GM12878 (cell line): ENCODE measurements around the gene IL21. TPM values are rescaled to one million over a fixed set of nuclear protein-coding genes. Genes with fewer than 3 reads are reported as not detected.
A peak's percentile ranks its signal among the peaks of the same experiment; 100 is the strongest.

Source experiments
- ATAC-seq: fragments of 200-7000 bp; cut with Tn5 transposase; 3 replicates; pipeline ENCODE4 v1.9.1; 2020; ENCODE audit warnings: mild to moderate bottlenecking, moderate library complexity
- BruUV-seq: library from RNA; stranded (reverse); fragments of 400-500 nt; replicated peaks from 2 replicates; lab custom pipeline; 2021; lab: Mats Ljungman, UMichigan
- CTCF ChIA-PET: fragments of 300-600 bp; sonication (Branson Sonifier 250); formaldehyde crosslinking; extraction: SDS; loops from one replicate; lab custom pipeline; 2021; ENCODE audit warnings: inconsistent platforms; lab: Yijun Ruan, JAX
- POLR2A ChIA-PET: fragments of 350-600 bp; formaldehyde crosslinking; extraction: SDS; loops from one replicate; lab custom pipeline; 2021; ENCODE audit warnings: inconsistent platforms; lab: Charles Lee
- RAD21 ChIA-PET: fragments of 300-600 bp; sonication (Branson Sonifier 250); formaldehyde crosslinking; loops from one replicate; lab custom pipeline; 2023; ENCODE audit warnings: antibody characterized with exemption; ENCODE audit not compliant: unreplicated experiment; lab: Charles Lee
- SMC1A ChIA-PET: fragments of 300-600 bp; sonication (Branson Sonifier 250); formaldehyde crosslinking; loops from one replicate; lab custom pipeline; 2023; ENCODE audit not compliant: unreplicated experiment, uncharacterized antibody; lab: Charles Lee
- DNase-seq: peaks from one replicate; pipeline ENCODE4 v3.0.0-alpha.2; 2011; ENCODE audit warnings: low read depth, low spot score
- FAIRE-seq: peaks from 3 replicates; lab custom pipeline; 2011; peaks lifted over from hg19 to GRCh38; lab: Jason Lieb, UNC
- H2AFZ ChIP-seq: 2 replicates; pipeline ENCODE4 v1.6.0; 2011; ENCODE audit warnings: low read depth, low read length, control low read depth; ENCODE audit not compliant: control insufficient read depth
- H3K27ac ChIP-seq: 2 replicates; pipeline ENCODE4 v1.5.1; 2011; ENCODE audit warnings: control low read depth; ENCODE audit not compliant: control insufficient read depth, insufficient read depth
- H3K27me3 ChIP-seq, 2 experiments: replicated peaks in 1 of 2; 2 replicates each; pipeline versions ENCODE4 v1.6.0 to v1.6.1; 2011; ENCODE audit warnings: low read length in 1 of 2; ENCODE audit not compliant: control insufficient read depth in 2 of 2, insufficient read depth in 2 of 2
- H3K36me3 ChIP-seq, 2 experiments: 2 replicates each; pipeline ENCODE4 v1.5.1; 2011; ENCODE audit warnings: low read length in 1 of 2; ENCODE audit not compliant: control insufficient read depth in 2 of 2, insufficient read depth in 2 of 2
- H3K4me1 ChIP-seq: 2 replicates; pipeline ENCODE4 v1.6.1; 2011; ENCODE audit warnings: mild to moderate bottlenecking, low read length, moderate library complexity, mixed read lengths; ENCODE audit not compliant: control insufficient read depth, insufficient read depth
- H3K4me2 ChIP-seq: 2 replicates; pipeline ENCODE4 v1.6.0; 2011; ENCODE audit warnings: control low read depth; ENCODE audit not compliant: control insufficient read depth, insufficient read depth
- H3K4me3 ChIP-seq: fragments of 200-600 bp; sonication (generic); 2 replicates; pipeline ENCODE4 v1.5.1; 2016
- H3K79me2 ChIP-seq: 2 replicates; pipeline ENCODE4 v1.6.0; 2011; ENCODE audit warnings: low read length; ENCODE audit not compliant: control insufficient read depth, insufficient read depth
- H3K9ac ChIP-seq: 2 replicates; pipeline ENCODE4 v1.8.0; 2011; ENCODE audit warnings: low read length, control low read depth, mixed read lengths; ENCODE audit not compliant: control insufficient read depth, insufficient read depth
- H3K9me3 ChIP-seq: replicated peaks from 3 replicates; pipeline ENCODE4 v1.5.1; 2011; ENCODE audit warnings: mild to moderate bottlenecking, low read length; ENCODE audit not compliant: control insufficient read depth, insufficient read depth
- H4K20me1 ChIP-seq: 2 replicates; pipeline ENCODE4 v1.6.0; 2011; ENCODE audit not compliant: control insufficient read depth, insufficient read depth
- ATF2 ChIP-seq: IDR thresholded peaks from 2 replicates; pipeline ENCODE4 v1.6.1; 2012; ENCODE audit warnings: low read length, inconsistent platforms
- ATF7 ChIP-seq: fragments of 450-650 bp; IDR thresholded peaks from 2 replicates; pipeline ENCODE4 v1.6.1; 2016; ENCODE audit warnings: low read depth, mild to moderate bottlenecking
- BCL11A ChIP-seq: IDR thresholded peaks from 2 replicates; pipeline ENCODE4 v1.6.1; 2011; ENCODE audit warnings: low read depth, low read length
- DPF2 ChIP-seq: fragments of 450-650 bp; IDR thresholded peaks from 2 replicates; pipeline ENCODE4 v1.6.1; 2017; ENCODE audit warnings: mild to moderate bottlenecking
- EED ChIP-seq: sonication (generic); IDR thresholded peaks from 2 replicates; pipeline ENCODE4 v1.6.1; 2016; ENCODE audit warnings: antibody characterized with exemption, low read depth
- ELK1 ChIP-seq: IDR thresholded peaks from 2 replicates; pipeline ENCODE4 v1.6.1; 2012; ENCODE audit warnings: low read depth, low read length, improper control_type of control experiment
- IRF4 ChIP-seq: IDR thresholded peaks from 2 replicates; pipeline ENCODE4 v1.6.1; 2011; ENCODE audit warnings: low read depth, low read length
- JUNB ChIP-seq: IDR thresholded peaks from 2 replicates; pipeline ENCODE4 v1.6.1; 2016; ENCODE audit warnings: antibody characterized with exemption, mild to moderate bottlenecking
- MEF2A ChIP-seq: IDR thresholded peaks from 2 replicates; pipeline ENCODE4 v1.6.1; 2011; ENCODE audit warnings: low read depth, mild to moderate bottlenecking, low read length, moderate library complexity; ENCODE audit not compliant: insufficient read depth
- MEF2B ChIP-seq: fragments of 450-650 bp; IDR thresholded peaks from 2 replicates; pipeline ENCODE4 v1.6.1; 2018; ENCODE audit warnings: mild to moderate bottlenecking, moderate library complexity; ENCODE audit not compliant: partially characterized antibody, poor library complexity, severe bottlenecking
- MLLT1 ChIP-seq: fragments of 450-650 bp; IDR thresholded peaks from 2 replicates; pipeline ENCODE4 v1.6.1; 2016; ENCODE audit warnings: mild to moderate bottlenecking
- MTA2 ChIP-seq: fragments of 450-650 bp; IDR thresholded peaks from 2 replicates; pipeline ENCODE4 v1.6.1; 2016; ENCODE audit warnings: low read depth, mild to moderate bottlenecking, moderate library complexity
- NFIC ChIP-seq: IDR thresholded peaks from 2 replicates; pipeline ENCODE4 v1.6.1; 2012; ENCODE audit warnings: low read depth, mild to moderate bottlenecking, inconsistent platforms, low read length, moderate library complexity
- RELB ChIP-seq: fragments of 450-650 bp; IDR thresholded peaks from 2 replicates; pipeline ENCODE4 v1.6.1; 2017; ENCODE audit warnings: low read depth, mild to moderate bottlenecking, moderate library complexity
- RUNX3 ChIP-seq: IDR thresholded peaks from 2 replicates; pipeline ENCODE4 v1.6.1; 2012; ENCODE audit warnings: low read length, inconsistent platforms
- SMAD1 ChIP-seq: fragments of 450-650 bp; IDR thresholded peaks from 2 replicates; pipeline ENCODE4 v1.6.1; 2018; ENCODE audit warnings: mild to moderate bottlenecking, low read depth; ENCODE audit not compliant: partially characterized antibody
- SMARCA5 ChIP-seq: fragments of 450-650 bp; IDR thresholded peaks from 2 replicates; pipeline ENCODE4 v1.6.1; 2017; ENCODE audit warnings: mild to moderate bottlenecking
- WGBS: methylation state at CpG from one replicate; pipeline ENCODE4 v1.1.6; 2016; ENCODE audit warnings: low lambda C conversion rate; ENCODE audit not compliant: insufficient replicate concordance, insufficient coverage; ENCODE audit errors: missing lambda C conversion rate; 5-methylcytosine and 5-hydroxymethylcytosine counted together
- in situ Hi-C: fragments of 300-500 bp; cut with MboI; formaldehyde crosslinking; loops from 9 replicates; pipeline ENCODE4 v1.14.3; 2018; ENCODE audit warnings: mixed read lengths
- intact Hi-C: fragments of 100-400 bp; cut with micrococcal nuclease; formaldehyde crosslinking; loops from one replicate; pipeline ENCODE4 v1.14.2; 2022; ENCODE audit not compliant: unreplicated experiment
- polyA plus RNA-seq, 11 experiments: library from polyadenylated mRNA; depleted of rRNA in 4 of 11; unstranded in 6 of 11; stranded (reverse) in 5 of 11; fragments of >200 nt; fragmentation: Nextera tagmentation in 4 of 11; fragmentation: Illumina TruSeq in 1 of 11; extraction: Ambion mirVana in 4 of 11; extraction: Trizol in 1 of 11; gene quantifications; 1 replicate in 1 of 11; 2 replicates in 10 of 11; pipeline versions ENCODE4 v1.2.1 to v1.2.3, GENCODE V29; 2011 to 2016; ENCODE audit warnings: inconsistent platforms in 2 of 11, missing spikeins in 2 of 11, low read depth in 1 of 11
- total RNA-seq, 4 experiments: library from RNA; depleted of rRNA in 3 of 4; stranded (reverse); fragments of >200 nt in 3 of 4; fragmentation: Illumina TruSeq in 1 of 4; extraction: Trizol in 1 of 4; gene quantifications; 2 replicates each; pipeline versions ENCODE4 v1.2.1 to v1.2.3, GENCODE V29; 2013 to 2021

Gene IL21
- total and polyA plus RNA-seq, 10 of the 15 experiments (the other 5 are each of a cell fraction or from before 2014, with no cell fraction given) = not detected

GRCh38 chr4:122658818-122659295, 38.0 kb upstream of the IL21 start:
- Histone ChIP-seq H3K27ac (peak overlapping the region; percentile 61), H3K36me3 (no peaks in the 10 kb centered on the region), H3K4me3 (no peak overlapping the region), H3K27me3 (no peaks in the 10 kb centered on the region), H3K9me3 (peaks cover 5% of the 10 kb centered on the region; the same call in 2 of the 3 replicates), H4K20me1 (no peaks in the 10 kb centered on the region), H3K79me2 (no peaks in the 10 kb centered on the region), H3K4me1 (peaks cover 6% of the 10 kb centered on the region; the same call in 1 of the 2 replicates), H2AFZ (peak overlapping the region; percentile 51; the same call in 1 of the 2 replicates), H3K9ac (peak overlapping the region; percentile 29; the same call in 1 of the 2 replicates), H3K4me2 (peak overlapping the region; percentile 75; the same call in 1 of the 2 replicates)
- DNase-seq (peak; percentile 20), ATAC-seq (peak; percentile 95), FAIRE-seq (peak; percentile 89)
- BruUV-seq = no TSS peak
- ChIA-PET CTCF (interaction anchor here (0.5 to 1.6 kb wide), 6 partner anchors 24 to 1460 kb away, joined by 3 to 8 read pairs (median 4); no protein-coding TSS in a partner anchor), RAD21 (interaction anchor here (0.9 kb wide), 1 partner anchor 30 kb away, joined by 3 read pairs; no protein-coding TSS in a partner anchor), POLR2A (no interaction called here), SMC1A (interaction anchor here (0.6 to 1.7 kb wide), 6 partner anchors 14 to 73 kb away, joined by 3 to 4 read pairs (median 4); no protein-coding TSS in a partner anchor)
- WGBS = 26% methylated on average over 1 of the region's 1 CpG
- intact Hi-C loops = loop anchor here (5.0 kb wide), 1 partner anchor 58 kb away; no protein-coding TSS in a partner anchor
- in situ Hi-C loops = no loop called here
- TF ChIP-seq RUNX3 = peak; percentile 43
- peak; percentile 50 for TF ChIP-seq NFIC
- TF ChIP-seq ELK1 = no peak
- TF ChIP-seq SMARCA5 = no peak
- no peak for TF ChIP-seq SMAD1
- peak; percentile 81 for TF ChIP-seq RELB
- TF ChIP-seq JUNB = peak; percentile 43; the same call in 1 of the 2 replicates
- 0 out of 2 replicates have a peak, but pooled peaks have one; percentile 43 for TF ChIP-seq MEF2A
- TF ChIP-seq MTA2 = 0 out of 2 replicates have a peak, but pooled peaks have one; percentile 56
- 0 out of 2 replicates have a peak, but pooled peaks have one; percentile 56 for TF ChIP-seq ATF2
- no peak for TF ChIP-seq EED
- TF ChIP-seq BCL11A = peak; percentile 71; the same call in 1 of the 2 replicates
- TF ChIP-seq DPF2 = 0 out of 2 replicates have a peak, but pooled peaks have one; percentile 24
- TF ChIP-seq MLLT1 = peak; percentile 80
- no peak for TF ChIP-seq ATF7
- 0 out of 2 replicates have a peak, but pooled peaks have one; percentile 6 for TF ChIP-seq IRF4
- TF ChIP-seq MEF2B = peak; percentile 9
